Endothelial cell (in vitro differentiated cells): ENCODE results near the gene POLR3H. TPM values are rescaled to one million over a fixed set of nuclear protein-coding genes. Genes with fewer than 3 reads are reported as not detected.

ENCODE experiments used
- DNase-seq: peaks from one replicate; pipeline ENCODE4 v3.0.0; 2021; ENCODE audit warnings: low spot score
- H3K27ac Mint-ChIP-seq: one replicate; pipeline ENCODE4 v1.8.0; 2021; ENCODE audit warnings: mixed read lengths, inconsistent platforms; ENCODE audit not compliant: unreplicated experiment
- H3K27me3 Mint-ChIP-seq: one replicate; pipeline ENCODE4 v1.8.0; 2021; ENCODE audit warnings: mild to moderate bottlenecking, moderate library complexity, mixed read lengths, inconsistent platforms; ENCODE audit not compliant: unreplicated experiment
- H3K36me3 Mint-ChIP-seq: one replicate; pipeline ENCODE4 v1.8.0; 2021; ENCODE audit warnings: mild to moderate bottlenecking, low read depth, mixed read lengths, inconsistent platforms; ENCODE audit not compliant: unreplicated experiment
- H3K4me1 Mint-ChIP-seq: one replicate; pipeline ENCODE4 v1.8.0; 2021; ENCODE audit warnings: mild to moderate bottlenecking, mixed read lengths, inconsistent platforms; ENCODE audit not compliant: unreplicated experiment
- H3K4me3 Mint-ChIP-seq: one replicate; pipeline ENCODE4 v1.8.0; 2021; ENCODE audit warnings: mild to moderate bottlenecking, mixed read lengths, inconsistent platforms; ENCODE audit not compliant: unreplicated experiment
- H3K9me3 Mint-ChIP-seq: one replicate; pipeline ENCODE4 v1.8.0; 2021; ENCODE audit warnings: mixed read lengths, inconsistent platforms; ENCODE audit not compliant: unreplicated experiment
- total RNA-seq: library from RNA; stranded (reverse); fragmentation: NEBNext Ultra II Directional; extraction: Animal tissue kit (Norgen Biotek cat#: 25700); gene quantifications from one replicate; pipeline ENCODE4 v1.2.1, GENCODE V29; 2021; ENCODE audit not compliant: unreplicated experiment
- TF ChIP-seq, protein P1 (sequence below): fragments of 200-600 bp; sonication (generic); IDR thresholded peaks from one replicate; pipeline ENCODE4 v1.5.0; 2021; ENCODE audit warnings: antibody characterized with exemption; ENCODE audit not compliant: unreplicated experiment

Gene POLR3H
- total RNA-seq, 1 donor from 2014 or later: 20.8 TPM

GRCh38 chr22:41508770-41509170, 35.5 kb downstream of the POLR3H start:
- Mint-ChIP-seq H3K4me1 (peaks cover 11% of the 10 kb centered on the region), H3K27me3 (peaks cover 4% of the 10 kb centered on the region), H3K27ac (no peak overlapping the region), H3K36me3 (peaks cover 30% of the 10 kb centered on the region), H3K4me3 (no peak overlapping the region), H3K9me3 (no peaks in the 10 kb centered on the region)
- TF ChIP-seq, protein P1, sequence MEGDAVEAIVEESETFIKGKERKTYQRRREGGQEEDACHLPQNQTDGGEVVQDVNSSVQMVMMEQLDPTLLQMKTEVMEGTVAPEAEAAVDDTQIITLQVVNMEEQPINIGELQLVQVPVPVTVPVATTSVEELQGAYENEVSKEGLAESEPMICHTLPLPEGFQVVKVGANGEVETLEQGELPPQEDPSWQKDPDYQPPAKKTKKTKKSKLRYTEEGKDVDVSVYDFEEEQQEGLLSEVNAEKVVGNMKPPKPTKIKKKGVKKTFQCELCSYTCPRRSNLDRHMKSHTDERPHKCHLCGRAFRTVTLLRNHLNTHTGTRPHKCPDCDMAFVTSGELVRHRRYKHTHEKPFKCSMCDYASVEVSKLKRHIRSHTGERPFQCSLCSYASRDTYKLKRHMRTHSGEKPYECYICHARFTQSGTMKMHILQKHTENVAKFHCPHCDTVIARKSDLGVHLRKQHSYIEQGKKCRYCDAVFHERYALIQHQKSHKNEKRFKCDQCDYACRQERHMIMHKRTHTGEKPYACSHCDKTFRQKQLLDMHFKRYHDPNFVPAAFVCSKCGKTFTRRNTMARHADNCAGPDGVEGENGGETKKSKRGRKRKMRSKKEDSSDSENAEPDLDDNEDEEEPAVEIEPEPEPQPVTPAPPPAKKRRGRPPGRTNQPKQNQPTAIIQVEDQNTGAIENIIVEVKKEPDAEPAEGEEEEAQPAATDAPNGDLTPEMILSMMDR: no peak
- DNase-seq: no peak

DNA sequence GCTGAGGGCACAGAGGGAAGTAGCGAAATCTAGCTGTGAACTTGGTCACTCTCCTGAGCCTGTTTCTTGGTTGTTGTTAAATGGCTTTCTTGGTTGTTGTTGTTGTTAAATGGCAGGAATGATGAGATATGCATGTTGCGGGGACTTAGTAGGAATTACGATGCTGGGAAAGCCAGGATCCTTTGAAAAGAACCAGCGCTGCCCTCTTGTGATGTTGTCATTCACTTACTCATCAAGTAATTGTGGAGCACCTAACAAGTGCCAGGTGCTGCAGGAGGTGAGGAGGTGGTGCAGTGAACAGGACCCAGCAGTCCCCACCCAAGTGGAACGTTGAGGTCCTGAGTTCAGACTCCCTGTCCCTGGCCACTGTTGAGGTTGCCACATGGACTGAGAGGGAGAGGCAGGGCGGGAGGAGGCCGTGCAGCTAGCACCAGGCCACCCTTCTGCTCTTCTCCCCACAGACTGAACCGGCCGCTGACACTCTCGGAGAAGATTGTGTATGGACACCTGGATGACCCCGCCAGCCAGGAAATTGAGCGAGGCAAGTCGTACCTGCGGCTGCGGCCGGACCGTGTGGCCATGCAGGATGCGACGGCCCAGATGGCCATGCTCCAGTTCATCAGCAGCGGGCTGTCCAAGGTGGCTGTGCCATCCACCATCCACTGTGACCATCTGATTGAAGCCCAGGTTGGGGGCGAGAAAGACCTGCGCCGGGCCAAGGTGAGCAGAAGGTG, 36.8 kb downstream of the POLR3H start:
- Mint-ChIP-seq H3K36me3 (peaks cover 22% of the 10 kb centered on the region), H3K4me3 (peak overlapping the region; percentile 23), H3K27me3 (peaks cover 4% of the 10 kb centered on the region), H3K27ac (no peak overlapping the region), H3K4me1 (peaks cover 1% of the 10 kb centered on the region), H3K9me3 (no peaks in the 10 kb centered on the region)
- DNase-seq: no peak
- TF ChIP-seq, protein P1: no peak

- H3K36me3 Mint-ChIP-seq: peaks cover 26% of the 10 kb centered on the region
- H3K9me3 Mint-ChIP-seq: no peaks in the 10 kb centered on the region
- no peak for DNase-seq
- no peaks in the 10 kb centered on the region for H3K4me1 Mint-ChIP-seq
- no peak overlapping the region for H3K27ac Mint-ChIP-seq
- TF ChIP-seq, protein P1: no peak
- H3K4me3 Mint-ChIP-seq: no peak overlapping the region
- peaks cover 4% of the 10 kb centered on the region for H3K27me3 Mint-ChIP-seq
Observed at GRCh38 chr22:41505511-41506220, 38.6 kb downstream of the POLR3H start.

DNA sequence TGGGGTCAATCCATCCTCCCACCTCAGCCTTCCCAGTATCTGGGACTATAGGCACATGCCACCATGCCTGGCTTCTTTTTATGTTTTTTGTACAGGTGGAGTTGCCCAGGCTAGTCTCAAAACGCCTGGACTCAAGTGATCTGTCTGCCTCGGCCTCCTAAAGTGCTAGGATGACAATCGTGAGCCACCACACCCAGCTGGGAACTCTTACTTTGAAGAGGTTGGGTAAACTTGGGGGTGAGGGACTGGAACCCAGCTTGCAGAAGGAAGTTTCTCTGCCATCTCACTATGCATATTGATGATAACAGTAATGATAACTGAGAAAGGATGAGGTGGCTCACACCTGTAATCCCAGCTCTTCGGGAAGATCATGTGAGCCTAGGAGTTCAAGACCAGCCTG, 39.5 kb downstream of the POLR3H start:
- no peak overlapping the region for H3K4me3 Mint-ChIP-seq
- peaks cover 26% of the 10 kb centered on the region for H3K36me3 Mint-ChIP-seq
- H3K27ac Mint-ChIP-seq: no peak overlapping the region
- H3K27me3 Mint-ChIP-seq: peaks cover 4% of the 10 kb centered on the region
- no peaks in the 10 kb centered on the region for H3K9me3 Mint-ChIP-seq
- no peaks in the 10 kb centered on the region for H3K4me1 Mint-ChIP-seq
- TF ChIP-seq, protein P1: no peak
- DNase-seq: no peak

- TF ChIP-seq, protein P1: no peak
- DNase-seq: no peak
- Mint-ChIP-seq H3K27me3 (peaks cover 4% of the 10 kb centered on the region), H3K27ac (no peak overlapping the region), H3K4me1 (no peaks in the 10 kb centered on the region), H3K36me3 (peaks cover 23% of the 10 kb centered on the region), H3K9me3 (no peaks in the 10 kb centered on the region), H3K4me3 (no peak overlapping the region)
Observed at GRCh38 chr22:41504397-41504796, 39.9 kb downstream of the POLR3H start.
